HG03159 (cell line): Measurements from ENCODE around the gene CCL23.
"Not testable (repeated sequence)": the region's sequence is repeated elsewhere in the genome, so short reads cannot be mapped to it uniquely, and the experiment has no call there.

Source experiments
- ATAC-seq: cut with Tn5 transposase; IDR thresholded peaks from one replicate; pipeline ENCODE4 v1.9.1; 2021; ENCODE audit warnings: mild to moderate bottlenecking, moderate library complexity; ENCODE audit not compliant: unreplicated experiment

CCL23 gene

GRCh38 chr17:36004594-36005108 is 13.1 kb downstream of the CCL23 start:
- no peak for ATAC-seq

DNA sequence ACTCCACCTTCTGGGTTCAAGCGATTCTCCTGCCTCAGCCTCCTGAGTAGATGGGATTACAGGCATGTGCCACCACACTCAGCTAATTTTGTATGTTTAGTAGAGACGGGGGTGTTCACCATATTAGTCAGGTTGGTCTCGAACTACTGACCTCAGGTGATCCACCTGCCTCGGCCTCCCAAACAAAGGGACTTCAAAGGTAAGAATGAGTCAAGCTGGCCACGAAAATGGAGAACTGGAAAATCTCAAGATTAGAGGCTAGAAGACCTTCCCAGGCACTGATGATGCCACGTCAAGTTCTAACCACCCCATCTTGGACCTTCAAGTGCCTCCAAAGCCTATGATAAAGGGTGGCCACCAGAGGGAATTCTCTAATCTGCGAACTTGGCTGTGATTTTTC is 15.1 kb downstream of the CCL23 start:
- no peak for ATAC-seq

GRCh38 chr17:36001862-36002603 is 15.7 kb downstream of the CCL23 start:
- no peak for ATAC-seq

DNA sequence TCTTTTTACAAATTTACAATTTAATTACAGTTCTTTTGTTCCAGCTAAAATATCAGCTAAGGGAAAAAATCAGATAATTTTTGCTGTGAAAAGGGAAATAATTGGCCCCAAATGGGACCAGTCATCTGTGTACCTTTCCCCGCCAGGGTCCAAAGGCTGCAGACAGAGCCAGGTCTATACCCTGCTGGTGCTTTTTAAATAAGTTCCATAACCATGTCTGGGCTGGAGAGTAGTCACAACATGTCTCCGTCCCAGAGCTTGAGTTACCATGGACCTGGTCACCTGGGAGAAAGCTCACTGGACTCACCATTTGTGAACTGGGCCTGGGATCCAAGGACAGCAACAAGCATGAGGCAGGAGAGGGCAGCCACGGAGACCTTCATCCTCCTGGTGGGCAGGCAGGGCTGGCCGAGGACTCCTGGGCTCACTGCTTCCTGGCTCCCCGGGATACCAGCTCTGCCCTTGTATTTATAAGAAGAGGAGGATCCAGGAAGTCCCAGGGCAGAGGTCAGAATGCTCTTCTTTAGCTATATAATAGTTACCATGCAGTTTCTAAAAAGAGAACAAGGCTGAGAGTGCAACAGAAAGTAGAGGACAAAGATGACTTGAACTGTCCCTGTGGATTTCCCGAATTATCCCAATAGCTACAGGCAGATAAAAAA is 16.5 kb downstream of the CCL23 start, which contains the start of gene CCL15:
CCL15 (minus strand) TSS at position 444 of the 662 bp plus-strand sequence; CDS start at position 383, 61 bp downstream.
- no peak for ATAC-seq

DNA sequence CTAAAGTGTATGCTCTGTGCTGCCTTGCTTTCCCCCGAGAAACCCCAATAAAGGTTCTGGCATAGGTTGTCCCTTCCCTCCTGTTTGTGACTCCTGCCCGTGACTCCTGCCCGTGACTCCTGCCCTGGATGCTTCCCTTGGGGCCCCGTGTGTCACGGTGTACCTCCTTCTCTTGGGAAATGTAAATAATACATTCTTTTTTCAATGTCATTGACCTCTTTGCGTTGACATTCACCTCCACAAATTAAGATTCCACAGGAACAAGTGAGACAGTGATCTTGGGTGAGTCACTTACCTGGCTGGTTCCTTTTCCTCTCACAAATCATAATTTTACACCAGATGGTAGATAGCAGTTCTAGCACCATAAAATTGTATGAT is 17.1 kb downstream of the CCL23 start:
- ATAC-seq = no peak

- ATAC-seq = no peak
Observed at GRCh38 chr17:35998756-35999155, 19.0 kb downstream of the CCL23 start.

DNA sequence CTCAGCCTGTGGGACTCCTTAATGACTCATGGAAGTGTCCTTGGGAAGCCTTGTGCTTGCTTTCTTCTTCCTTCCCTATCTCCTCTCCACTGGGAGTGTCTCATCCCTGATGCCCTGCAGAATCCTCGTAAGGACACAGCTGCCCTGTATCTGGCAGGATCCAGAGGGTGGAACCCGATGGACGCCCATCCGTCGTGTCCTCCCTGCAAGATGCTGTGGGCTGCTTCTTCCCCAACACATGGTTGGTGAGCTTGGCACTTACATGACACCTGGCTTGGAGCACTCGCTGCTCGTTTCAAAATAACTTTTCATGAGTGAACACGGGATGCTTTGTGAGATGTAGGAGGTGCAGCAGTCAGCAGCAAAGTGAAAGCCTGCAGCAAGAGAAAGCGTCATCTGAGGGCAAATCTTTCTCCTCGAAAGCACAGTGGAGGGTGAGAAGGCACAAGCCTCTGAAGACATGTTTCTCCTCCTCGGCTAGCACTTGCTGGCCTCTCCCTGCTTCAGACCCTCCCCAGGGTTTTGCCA is 19.7 kb downstream of the CCL23 start:
- ATAC-seq = no peak

DNA sequence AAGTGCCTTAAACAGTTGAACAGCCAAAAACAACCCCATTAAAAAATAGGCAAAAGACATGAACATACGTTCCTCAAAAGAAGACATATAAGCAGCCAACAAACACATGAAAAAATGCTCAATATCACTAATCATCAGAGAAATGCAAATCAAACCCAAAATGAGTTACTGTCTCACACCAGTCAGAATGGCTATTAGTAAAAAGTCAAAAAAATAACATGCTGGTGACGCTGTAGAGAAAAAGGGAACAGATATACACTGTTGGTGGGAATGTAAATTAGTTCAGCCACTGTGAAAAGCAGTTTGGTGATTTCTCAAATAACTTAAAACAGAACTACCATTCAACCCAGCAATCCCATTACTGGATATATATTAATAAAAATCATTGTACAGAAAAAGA is 22.4 kb downstream of the CCL23 start:
- not testable (repeated sequence) for ATAC-seq

DNA sequence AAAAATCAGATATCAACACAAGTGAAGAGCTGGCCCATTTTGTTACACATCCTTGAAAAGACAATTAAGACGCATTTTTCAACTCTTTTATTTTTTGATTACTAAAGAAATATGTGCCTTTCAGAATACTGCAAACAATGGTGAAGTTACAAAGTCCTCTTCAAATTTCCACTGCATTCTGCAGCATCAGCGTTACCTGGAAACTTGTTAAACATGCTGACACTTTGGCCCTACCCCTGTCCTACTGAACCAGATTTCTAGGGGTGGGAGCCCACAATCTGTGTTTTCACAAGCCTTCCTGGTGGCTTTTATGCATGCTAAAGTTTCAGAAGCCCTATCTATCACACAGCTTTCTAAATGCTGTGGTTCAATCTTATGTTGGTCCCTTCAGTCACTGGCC is 26.7 kb downstream of the CCL23 start:
- ATAC-seq = no peak

- ATAC-seq = no peak
Observed at GRCh38 chr17:35988164-35988563, 29.6 kb downstream of the CCL23 start.

GRCh38 chr17:35986643-35987042 is 31.1 kb downstream of the CCL23 start, which contains the start of gene CCL14:
CCL14 (minus strand) TSS chr17:35986729; CDS start chr17:35986649, 80 bp downstream.
- no peak for ATAC-seq

- no peak for ATAC-seq
Observed at GRCh38 chr17:35984140-35984539, 33.6 kb downstream of the CCL23 start.

- no peak for ATAC-seq
Observed at GRCh38 chr17:35982409-35983191, 35.2 kb downstream of the CCL23 start.

GRCh38 chr17:35981908-35982330 is 35.9 kb downstream of the CCL23 start:
- no peak for ATAC-seq

DNA sequence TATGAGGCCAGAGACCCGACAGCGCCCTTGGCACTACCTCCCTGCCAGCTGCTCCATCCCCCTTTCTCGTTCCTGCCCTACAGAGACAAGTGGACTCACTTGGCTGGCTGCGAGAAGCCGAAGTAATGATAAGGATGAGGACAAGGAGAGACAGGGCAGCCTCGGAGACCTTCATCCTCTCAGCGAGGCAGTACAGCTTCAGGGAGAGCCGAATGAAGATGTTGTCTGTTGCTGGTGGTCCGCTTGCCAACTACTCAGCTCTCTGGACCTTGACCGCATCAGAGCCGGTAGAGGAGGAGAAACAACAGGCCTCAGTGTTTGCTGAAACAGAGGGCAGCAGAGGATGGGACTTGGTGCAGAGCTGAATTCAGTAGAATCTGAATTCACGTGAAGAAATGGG is 36.5 kb downstream of the CCL23 start, which contains the start of gene CCL16:
CCL16 (minus strand) TSS at position 252 of the 400 bp plus-strand sequence; CDS start at position 175, 77 bp downstream.
- no peak for ATAC-seq

- no peak for ATAC-seq
Observed at GRCh38 chr17:35978346-35978745, 39.4 kb downstream of the CCL23 start.

- ATAC-seq = no peak
Observed at GRCh38 chr17:35977509-35977908, 40.3 kb downstream of the CCL23 start.

GRCh38 chr17:35973333-35974260 is 44.2 kb downstream of the CCL23 start:
- ATAC-seq = no peak

DNA sequence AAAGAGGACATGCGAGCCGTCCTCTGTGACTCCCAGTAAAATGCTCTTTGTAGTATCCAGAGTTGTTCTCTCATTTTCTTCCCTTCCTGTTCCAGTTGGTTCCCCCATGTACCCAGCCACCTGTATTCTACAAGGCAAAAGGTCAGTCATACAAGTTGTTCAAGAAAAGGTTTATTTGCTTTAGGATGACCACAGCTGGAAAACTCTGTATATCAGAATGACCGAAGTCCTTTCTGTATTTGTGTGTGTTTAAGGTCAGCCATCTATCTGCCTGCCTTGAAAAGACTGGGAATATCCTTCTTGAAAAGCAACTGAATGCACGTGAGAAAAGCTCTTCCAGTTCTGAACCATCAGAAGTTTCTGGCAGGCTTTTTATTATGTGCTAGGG is 44.8 kb downstream of the CCL23 start:
- ATAC-seq = no peak

GRCh38 chr17:35972535-35972934 is 45.2 kb downstream of the CCL23 start:
- ATAC-seq = no peak
